ENCODE data around the gene THBS2.

- no peak for TF ChIP-seq CTCF (IDR thresholded peaks at IDR 0.05)
- TF ChIP-seq EZH2phosphoT487 (IDR thresholded peaks at IDR 0.05): no peak
- no peak for TF ChIP-seq EZH2 (IDR thresholded peaks at IDR 0.05)
These were observed 10.0 kb downstream of the THBS2 start for GRCh38 chr6:169243661-169244060.
